NCI-H526 (cell line): Measurements from ENCODE around the gene TACC3.

ENCODE experiments used
- DNase-seq, 2 experiments: peaks; one replicate each; lab custom pipeline; 2025; lab: John Stamatoyannopoulos, UW

Gene TACC3

DNA sequence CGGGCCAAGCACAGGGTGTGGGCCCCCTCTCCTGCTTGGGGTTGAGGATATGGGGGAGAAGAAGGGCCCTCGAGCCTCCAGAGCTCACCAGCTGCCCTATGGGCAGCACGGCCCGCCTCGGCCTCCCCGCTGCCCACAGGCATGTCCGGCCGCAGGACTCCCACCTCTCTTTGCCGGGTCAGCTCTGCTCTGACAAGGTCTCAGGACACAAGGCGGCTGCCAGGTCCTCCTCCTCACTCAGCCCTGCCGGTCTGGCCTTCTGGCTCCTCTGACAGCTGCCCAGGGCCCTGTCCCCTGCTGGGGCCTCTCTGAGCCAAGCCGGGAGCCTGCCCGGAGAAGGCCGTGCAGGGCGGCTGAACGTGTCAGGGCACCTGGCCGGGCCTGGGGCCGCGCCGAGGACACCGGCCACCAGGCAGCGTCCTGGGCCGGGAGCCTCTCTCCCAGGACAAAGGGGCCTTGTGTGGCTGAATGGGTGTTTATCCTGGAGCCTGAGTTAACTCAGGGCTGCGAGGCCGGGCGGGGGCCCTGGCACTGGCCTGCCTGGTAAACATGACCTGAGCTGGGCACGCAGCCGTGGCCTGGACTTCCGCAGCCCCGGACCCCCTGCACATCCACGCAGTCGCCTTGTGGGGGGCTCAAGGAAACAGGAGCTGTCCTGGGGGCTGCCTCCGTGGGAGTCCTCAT lies 25.7 kb downstream of the TACC3 start:
- DNase-seq = peak in 1 of 2 experiments; percentile 33

DNA sequence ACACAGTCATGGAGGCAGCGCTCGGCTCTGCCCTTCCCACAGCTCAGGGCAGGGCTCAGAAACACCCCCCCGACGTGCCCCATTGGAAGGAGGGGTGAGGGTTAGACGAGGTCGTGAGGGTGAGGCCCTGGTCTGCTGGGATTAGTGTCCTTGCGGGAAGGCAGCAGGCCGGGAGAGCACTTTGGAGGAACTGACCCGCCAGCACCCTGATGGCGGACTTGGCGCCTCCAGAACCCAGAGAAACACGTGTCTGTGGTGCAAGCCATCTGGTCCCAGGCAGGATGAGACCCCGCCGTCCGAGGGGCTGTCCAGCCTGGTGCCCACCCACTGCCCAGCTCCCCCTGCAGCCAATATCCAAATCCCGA lies 26.3 kb downstream of the TACC3 start:
- DNase-seq = no peak

DNA sequence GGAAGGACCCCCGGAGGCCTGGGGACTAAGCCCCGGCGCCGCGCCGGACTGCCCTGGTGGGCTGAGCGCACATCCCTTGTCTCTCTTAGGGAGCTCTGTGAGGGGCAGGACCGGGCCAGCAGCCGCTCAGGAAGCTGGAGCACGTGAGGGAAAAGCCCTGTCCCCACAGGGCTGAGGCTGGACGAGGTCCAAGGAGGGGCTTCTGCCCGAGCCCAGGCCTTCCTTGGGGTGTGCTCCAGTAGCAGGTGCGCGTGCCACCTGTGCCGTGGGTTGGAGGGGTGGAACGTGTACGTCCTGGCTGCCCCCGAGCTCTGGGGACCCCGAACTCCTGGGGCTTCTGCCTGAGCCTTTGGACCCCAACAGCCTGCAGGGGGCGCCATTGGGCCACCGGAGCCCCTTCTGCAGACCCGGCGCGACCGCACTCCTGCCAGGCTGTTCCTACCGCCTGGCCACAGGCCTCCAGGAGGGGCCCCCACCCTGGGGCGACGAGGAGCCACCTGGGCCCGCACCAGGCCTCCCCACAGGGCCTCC lies 27.2 kb downstream of the TACC3 start:
- peak; percentile 57 to 93 for DNase-seq

DNA sequence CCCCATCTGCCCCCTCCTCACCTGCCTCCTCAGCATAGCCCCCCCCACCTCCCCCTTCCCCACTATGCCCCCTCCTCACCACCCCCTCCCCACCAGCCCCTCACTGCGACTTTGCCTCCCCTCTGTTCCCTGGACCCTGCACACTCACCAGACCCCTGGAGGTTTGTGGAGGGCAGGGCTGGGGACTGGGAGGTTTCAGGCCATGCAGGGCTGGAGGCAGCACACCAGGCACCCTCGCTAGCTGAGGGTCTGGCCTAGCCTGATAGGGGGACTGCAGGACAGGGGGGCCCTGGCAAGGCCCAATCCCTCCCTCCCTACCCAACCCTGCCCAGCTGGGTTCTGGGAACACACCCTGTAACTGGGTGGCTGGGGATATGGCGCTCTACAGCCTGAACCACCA lies 28.0 kb downstream of the TACC3 start:
- DNase-seq = no peak

DNA sequence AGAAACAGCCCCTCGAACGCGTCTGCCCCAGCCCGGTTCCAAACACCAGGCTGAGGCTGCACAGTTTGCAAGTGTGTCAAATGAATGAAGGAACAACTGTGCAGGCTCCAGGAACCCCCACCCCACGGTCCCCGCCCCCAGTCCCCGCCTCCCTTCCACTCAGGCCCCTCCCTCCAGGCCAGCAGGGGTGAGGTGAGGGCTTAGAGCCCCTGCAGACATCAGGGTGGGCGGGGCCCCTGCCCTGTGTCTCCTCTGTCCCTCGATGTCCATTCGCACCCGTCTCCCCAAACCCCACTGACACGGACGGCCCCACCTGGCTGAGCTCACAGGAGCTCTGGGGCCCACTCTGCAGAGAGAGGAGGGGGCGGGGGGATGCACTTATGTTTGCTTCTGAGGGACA lies 28.5 kb downstream of the TACC3 start:
- DNase-seq = no peak

DNA sequence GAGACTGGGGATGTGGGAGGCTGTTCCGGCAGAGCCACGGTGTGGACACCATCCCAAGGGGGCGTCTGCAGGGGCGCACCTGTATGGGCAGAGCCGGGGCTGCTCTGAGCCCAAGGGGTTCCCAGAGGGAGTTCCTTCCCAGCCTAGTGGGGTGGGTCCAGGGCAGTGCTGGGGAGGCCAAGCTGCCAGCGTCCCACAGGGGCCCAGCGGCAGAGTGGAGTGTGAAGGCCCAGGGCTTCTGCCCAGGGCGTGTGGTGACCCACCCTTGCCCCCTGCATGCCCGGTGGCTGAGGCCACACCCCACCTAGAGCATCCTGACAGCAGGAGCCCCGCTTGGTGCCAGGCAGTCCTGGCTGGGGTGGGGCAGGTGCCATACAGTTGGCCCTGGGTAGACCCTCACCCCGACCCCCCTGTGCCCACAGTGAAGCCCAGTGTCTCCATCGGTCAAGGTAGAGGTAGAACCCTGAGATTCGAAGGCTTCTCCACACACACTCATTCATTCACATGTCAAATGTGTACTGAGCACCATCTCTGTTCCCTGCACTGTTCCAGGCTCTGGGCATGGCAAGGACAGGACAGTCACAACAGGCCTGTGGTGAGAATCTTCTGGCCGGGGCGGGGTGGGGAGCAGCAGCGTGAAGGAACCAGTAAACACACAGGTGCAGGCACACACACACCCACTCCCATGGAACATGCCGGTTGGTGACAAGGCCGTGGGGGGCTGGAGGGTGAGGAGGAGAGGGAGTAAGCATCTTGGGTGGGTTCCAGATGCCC lies 29.2 kb downstream of the TACC3 start:
- DNase-seq = no peak

DNA sequence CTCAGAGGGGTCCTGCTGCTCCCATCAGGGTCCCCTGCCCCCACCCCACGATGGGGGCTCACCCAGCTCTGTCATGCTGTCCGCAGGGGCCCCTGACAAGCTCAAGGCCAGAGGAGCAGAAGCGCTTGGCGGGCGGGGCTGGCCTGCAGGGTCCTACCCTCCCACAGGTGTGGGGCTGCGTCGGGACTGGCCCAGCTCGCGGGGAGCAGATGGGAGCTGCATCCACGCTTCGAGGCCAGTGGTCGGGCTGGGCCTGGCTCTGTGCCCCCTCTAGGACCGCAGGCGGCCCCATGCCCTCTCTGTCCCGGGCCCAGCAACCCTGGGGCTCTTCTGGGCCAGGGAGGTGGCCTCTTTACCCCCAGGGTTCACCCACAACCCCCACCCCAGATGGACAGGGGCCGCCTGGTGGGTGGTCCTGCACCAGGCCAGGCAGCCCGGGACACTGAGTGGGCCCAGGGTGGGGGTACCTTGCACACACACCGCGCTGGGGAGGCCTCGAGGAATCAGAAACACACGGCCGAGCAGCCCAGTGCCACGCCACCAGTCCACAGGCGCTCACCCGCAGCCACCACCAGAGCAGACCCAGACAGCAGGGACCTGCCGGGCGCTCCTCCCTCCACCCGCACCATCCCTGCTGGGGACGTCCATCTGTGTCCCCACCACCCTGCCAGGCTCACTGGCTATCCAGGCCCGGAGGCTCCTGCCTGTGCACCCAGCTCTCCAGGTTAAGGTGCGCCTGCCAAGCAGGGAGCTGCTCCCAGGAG lies 30.0 kb downstream of the TACC3 start:
- peak in 1 of 2 experiments; percentile 42 for DNase-seq

DNA sequence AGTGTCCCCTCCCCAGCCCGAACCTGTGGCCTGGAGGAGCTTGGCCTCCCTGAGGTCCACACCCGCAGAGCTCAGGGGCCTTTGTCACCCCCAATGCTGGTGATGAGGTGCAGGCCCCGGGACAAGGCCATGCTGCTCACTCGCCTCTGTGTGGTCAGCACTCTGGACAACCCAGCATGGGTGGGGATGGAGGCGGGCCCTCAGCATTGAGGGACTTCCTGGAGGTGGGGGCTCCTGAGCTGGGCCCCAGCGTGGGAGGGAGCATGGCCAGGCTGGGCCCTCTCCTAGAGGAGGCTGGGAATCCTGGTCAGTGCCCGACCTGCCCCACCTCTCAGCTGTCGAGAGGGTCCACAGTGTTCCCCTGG lies 30.6 kb downstream of the TACC3 start:
- DNase-seq = no peak

DNA sequence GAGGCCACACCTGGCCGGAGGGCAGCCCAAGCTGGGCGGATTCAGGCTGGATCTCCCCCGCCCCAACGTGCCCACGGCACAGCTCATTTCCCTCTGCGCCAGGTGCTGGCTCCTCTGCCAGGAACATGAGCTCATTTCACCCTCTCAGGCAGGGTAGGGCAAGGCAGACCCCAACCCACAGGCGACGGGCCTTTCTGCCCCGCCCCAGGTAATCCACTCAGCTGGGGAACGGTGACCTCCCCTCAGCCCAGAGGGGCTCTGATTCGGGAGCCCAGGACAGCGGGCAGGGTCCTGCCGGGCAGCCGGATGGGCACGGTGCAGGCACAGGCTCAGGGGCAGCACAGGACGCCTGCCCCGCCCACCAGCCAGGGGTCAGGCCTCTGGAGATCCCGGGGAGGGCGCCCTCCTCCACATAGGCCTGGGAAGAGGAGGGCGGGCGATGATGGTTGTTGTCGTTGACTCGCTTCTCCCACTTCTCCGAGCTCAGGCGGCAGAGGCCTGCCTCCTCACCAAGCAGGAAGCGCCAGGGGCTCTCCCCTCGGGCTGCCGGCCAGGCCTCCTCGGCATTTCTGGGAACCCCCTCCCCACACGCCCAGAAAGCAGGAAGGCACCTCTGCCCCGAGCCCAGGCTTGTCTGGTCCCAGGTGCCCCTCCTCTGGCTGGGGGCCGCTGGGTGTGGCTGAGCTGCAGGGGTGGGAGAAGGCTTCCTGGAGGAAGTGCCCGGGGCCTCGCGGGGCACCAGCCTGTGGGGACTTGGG lies 31.1 kb downstream of the TACC3 start:
- peak; percentile 73 to 87 for DNase-seq

DNA sequence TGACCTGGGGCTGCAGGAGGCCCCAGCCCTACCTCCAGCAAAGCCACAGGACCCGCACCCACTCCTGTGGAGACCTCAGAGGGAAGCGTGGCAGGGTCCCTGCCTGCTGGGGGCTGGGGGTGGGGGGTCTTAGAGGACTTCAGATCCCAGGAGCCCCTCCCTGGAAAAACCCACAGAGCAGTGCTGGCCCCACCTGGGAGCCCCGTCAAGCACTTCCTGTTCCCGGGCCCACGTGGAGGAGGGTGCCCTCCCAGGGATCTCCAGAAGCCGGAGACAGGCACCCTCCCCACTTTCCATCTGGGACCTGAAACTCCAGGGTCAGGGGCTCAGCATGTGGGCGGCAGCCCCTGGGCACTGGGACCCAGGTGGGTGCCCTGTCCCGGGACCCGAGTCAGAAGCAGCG lies 32.0 kb downstream of the TACC3 start:
- DNase-seq = no peak

DNA sequence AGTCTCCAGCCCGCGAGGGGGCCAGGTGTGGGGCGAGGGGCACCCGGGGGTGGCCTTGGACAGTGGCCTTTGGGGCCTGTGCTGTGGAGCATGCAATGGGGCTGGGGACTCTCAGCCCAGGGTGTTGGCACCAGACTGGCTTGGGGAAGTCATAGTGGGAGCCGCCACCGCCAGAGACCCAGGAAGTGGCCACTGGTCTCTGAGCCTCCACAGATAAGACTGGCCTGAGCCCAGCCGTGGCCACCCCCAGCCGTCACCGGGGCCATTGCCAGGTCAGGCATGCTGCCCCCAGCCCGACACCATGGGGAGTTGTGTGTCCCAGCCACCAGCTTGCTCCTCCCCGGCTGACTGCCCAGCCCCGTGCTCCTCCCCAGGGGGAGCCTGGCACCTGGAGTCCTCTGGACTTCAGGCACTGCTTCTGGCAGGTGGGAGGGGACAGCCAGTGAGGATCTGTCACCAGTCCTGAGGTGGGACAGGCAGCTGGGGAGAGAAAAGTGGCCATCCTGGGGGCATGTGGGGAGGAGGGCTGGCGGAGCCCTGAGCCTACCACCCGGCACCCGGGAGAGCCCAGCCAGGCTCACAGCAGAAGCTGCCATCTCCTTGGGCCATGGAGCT lies 32.5 kb downstream of the TACC3 start:
- peak in 1 of 2 experiments; percentile 54 for DNase-seq

DNA sequence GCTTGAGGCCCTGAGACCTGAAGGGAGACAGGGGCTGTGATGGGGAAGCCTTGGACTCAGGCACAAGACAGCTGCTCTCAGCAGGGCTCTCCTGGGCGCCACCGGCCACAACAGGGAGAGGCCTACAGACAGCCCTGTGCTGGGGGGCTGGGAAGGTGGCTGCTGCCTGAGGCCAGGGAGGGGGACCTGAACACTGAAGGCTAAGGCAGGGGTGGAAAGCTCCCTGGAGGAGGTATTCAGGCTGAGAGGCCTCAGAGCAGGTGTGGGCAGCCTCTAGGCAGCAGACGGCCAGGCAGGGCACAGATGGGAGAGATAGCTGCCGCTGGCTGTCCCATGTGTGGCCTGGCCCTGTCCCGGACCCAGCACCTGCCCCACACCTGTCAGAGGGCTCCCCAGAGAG lies 33.0 kb downstream of the TACC3 start:
- peak in 1 of 2 experiments; percentile 70 for DNase-seq

DNA sequence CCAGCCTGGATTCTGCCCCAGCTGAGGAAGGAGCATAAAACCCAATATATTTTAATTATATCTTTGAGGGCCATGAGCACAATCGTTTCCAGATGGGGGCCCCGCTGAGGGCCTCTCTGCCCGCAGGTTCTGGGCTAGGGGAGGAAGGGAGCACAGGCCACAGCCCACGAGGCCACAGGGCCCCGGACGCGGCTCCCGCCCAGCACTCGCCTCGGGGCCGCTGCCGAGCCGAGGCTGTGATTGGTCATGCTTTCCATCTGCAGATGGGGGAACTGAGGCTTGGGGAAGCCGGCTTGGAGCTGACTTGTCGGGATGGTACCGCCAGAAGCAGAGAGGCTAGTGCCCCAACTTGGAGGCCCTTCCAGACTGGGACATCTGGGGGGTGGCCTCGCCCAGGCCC lies 34.0 kb downstream of the TACC3 start:
- DNase-seq = no peak

DNA sequence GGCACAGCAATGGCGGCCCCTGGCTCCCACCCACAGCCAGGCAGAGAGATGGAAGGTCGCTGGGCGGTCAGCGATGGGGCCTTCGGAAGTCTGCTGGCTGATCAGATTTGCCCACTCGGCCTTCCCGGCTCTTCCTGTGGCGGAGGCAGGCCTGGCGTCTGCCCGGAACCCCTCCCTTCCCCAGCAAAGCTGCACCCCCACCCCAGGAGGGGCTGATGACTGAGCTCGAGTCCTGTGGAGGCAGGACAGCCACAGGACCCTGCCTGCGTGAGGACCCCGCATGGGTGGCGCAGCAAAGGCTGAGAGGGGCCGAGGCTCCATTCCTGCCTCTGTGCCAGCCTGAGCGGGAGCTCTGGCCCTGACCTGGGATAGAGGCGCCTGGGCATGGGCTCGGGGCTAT lies 34.8 kb downstream of the TACC3 start:
- DNase-seq = no peak

DNA sequence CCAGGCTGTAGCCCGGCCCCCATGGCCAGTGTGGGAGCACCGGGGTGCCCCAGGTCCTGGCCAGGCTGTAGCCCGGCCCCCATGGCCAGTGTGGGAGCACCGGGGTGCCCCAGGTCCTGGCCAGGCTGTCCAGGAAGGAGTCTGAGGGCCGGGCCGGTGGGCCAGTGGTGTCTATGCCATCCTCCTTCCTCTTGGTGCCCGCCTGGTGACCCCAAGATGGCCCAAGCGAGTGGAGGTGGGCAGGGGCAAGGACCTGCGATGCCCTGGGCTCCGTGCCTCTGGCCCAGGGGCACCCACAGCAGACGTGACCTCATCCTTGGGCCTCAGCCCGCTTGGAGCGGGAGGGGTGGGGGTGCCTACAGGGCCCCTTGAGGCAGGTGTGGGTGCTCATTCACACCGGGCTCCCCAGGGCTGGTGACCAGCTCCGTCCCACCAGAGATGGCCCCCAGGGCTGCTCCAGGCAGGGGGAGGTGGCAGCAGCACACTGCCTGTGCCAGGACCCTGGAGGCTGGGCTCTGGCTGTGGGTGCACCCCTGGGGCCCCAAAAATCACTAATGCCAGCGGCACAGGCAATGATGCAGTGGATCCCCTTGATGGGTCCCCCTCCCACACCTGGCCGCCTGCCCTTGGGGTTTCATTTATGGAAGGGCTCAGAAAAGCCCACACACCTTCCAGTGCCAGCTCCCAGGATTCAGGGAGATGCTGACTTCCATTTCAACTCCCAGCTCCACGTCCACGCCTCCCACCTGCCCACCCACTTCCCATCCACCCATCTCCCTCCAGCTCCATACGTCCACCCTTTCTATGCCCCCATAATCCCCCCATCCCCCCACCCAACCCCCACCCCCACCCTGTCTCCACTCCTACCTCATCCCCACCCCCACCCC lies 35.8 kb downstream of the TACC3 start:
- DNase-seq = no peak

DNA sequence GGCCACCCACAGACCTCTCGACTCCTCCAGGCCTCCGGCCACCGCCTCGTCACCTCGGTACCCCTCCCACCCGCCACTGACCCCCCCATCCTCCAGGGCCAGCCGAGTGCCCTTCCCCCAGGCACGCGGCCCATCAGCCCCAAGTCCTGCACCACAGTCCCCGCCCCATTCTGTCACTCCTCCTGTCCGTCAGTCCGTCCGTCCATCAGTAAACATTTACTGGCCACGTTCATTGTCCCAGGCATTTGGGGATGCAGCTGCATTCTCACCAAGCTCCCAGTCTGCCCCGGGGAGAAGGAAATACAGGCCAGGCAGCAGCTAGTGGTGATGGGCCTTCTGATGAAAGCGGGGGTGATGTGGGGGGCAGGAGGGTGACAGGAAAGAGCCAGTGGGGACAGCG lies 36.5 kb downstream of the TACC3 start:
- no peak for DNase-seq

DNA sequence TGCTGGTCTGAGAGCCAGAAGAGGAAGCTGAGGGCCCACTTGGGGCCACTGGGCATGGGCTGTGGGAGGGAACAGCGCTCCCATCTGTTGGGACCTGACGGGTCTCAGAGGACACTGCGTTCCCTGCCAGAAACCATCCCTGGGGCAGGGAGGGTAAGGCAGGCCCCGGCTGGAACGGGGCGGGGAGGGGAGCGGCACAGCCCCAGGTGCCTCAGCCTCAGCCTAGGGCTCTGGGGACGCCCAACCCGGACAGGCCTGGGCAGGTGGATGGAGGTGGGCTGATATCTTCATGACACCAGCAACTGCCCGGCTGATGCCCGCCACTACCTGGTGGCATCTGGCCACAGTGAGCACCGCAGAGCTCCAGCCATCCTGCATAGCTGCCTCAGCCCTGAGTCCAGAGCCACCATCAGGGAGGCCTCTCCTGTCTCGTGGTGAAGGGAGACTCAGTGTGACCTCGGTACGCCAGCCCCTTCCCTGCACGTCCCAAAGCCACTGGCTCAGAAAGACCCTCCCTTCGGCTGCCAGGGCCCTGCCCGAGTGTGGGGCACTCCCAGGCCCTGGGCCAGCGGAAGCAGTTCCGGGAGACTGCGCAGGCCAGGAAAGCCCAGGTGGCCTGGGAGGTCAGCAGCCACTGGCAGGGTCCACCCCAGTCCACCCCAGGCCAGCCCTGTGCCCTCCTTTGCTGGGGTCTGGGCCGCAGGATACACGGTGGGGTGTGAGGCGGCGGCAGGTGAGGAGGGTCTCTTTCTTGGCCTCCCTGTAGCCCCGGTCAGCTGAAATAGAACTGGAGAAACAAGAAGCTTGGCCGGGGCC lies 37.2 kb downstream of the TACC3 start:
- no peak for DNase-seq

DNA sequence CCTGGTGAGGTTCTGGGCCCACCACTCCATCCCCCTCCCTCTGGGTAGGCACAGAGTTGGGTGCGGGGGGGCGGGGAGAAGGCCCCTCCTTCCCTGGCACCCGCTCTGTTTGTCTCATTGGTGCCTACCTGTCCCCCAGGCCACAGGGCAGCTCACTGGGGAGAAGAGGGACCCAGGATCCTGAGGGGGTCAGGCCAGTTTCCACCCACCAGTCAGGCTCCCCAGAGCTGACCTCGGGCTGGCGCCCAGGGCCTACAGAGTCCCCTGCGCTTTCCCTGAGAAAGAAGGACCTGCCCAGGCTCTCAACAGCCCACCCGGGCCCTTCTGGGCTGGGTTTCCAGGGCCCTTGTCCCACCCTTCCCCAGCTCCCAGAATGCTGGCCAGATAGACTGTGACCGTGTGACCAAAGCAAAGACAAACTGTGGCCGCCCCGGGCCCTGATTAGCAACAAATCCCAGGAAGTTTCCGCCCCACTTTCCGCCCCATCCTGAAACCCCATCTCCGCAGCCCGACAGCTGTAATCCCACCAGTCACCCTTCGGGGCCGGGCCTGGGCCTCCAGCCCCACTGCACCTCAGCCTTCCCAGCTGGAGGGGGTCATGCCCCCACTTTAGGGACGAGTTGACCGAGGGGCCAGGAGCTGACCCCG lies 38.0 kb downstream of the TACC3 start:
- DNase-seq = no peak

DNA sequence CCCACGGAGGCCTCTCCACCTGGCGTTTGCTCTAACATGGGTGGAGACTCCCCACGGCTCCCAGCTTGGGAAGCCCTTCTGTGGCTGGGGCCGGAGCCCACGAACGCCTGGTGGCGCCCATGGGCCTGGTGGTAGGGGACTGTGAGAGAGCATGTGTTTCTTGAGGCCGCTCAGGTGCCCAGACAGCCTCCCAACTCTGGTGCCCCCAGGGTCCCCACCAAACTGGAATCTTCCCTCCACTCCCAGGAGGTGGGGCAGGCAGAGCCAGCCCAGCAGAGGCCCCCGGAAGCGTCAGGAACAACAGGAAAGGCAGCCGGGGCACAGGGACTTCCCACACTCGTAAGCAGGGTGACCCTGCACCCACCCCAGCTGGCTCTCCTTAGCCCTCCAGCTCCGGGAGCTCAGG lies 38.5 kb downstream of the TACC3 start:
- DNase-seq = no peak
